GM19099 (cell line): ENCODE results near the gene GIMAP8.

Experiments
- POLR2A ChIP-seq: IDR thresholded peaks from 3 replicates; pipeline ENCODE4 v1.6.1; 2011; ENCODE audit warnings: low read depth; ENCODE audit not compliant: insufficient read length; ENCODE audit errors: extremely low read depth

GIMAP8 gene

GRCh38 chr7:150462413-150462812, 12.0 kb downstream of the GIMAP8 start:
- TF ChIP-seq POLR2A: no peak

- TF ChIP-seq POLR2A: no peak
Measured at GRCh38 chr7:150463461-150463860, 13.0 kb downstream of the GIMAP8 start.

- no peak for TF ChIP-seq POLR2A
Measured at GRCh38 chr7:150464962-150465361, 14.5 kb downstream of the GIMAP8 start.

GRCh38 chr7:150465414-150465813, 15.0 kb downstream of the GIMAP8 start:
- no peak for TF ChIP-seq POLR2A

- TF ChIP-seq POLR2A: no peak
Measured at GRCh38 chr7:150466477-150466876, 16.0 kb downstream of the GIMAP8 start.

- no peak for TF ChIP-seq POLR2A
Measured at GRCh38 chr7:150468241-150468640, 17.8 kb downstream of the GIMAP8 start.

- TF ChIP-seq POLR2A: no peak
Measured at GRCh38 chr7:150471886-150472285, 21.5 kb downstream of the GIMAP8 start.

- TF ChIP-seq POLR2A: no peak
Measured at GRCh38 chr7:150473902-150474301, 23.5 kb downstream of the GIMAP8 start.

GRCh38 chr7:150476285-150476684, 25.9 kb downstream of the GIMAP8 start:
- TF ChIP-seq POLR2A: no peak

- TF ChIP-seq POLR2A: no peak
Measured at GRCh38 chr7:150476819-150477631, 26.6 kb downstream of the GIMAP8 start.

- TF ChIP-seq POLR2A: no peak
Measured at GRCh38 chr7:150479023-150479716, 28.7 kb downstream of the GIMAP8 start.

GRCh38 chr7:150481186-150481920, 30.9 kb downstream of the GIMAP8 start:
- TF ChIP-seq POLR2A: no peak

GRCh38 chr7:150481922-150482321, 31.5 kb downstream of the GIMAP8 start:
- TF ChIP-seq POLR2A: no peak

- TF ChIP-seq POLR2A: no peak
Measured at GRCh38 chr7:150487625-150488024, 37.2 kb downstream of the GIMAP8 start.

GRCh38 chr7:150489782-150490181, 39.4 kb downstream of the GIMAP8 start:
- TF ChIP-seq POLR2A: no peak

GRCh38 chr7:150502519-150502918, 52.1 kb downstream of the GIMAP8 start:
- TF ChIP-seq POLR2A: no peak

- TF ChIP-seq POLR2A: no peak
Measured at GRCh38 chr7:150503155-150503554, 52.7 kb downstream of the GIMAP8 start.
